Keratinocyte (primary cell): ENCODE measurements around the gene NDOR1. TPM values are rescaled to one million over a fixed set of nuclear protein-coding genes. Genes with fewer than 3 reads are reported as not detected.

ENCODE experiments used
- DNase-seq: peaks from one replicate; pipeline ENCODE4 v3.0.0-alpha.2; 2011; ENCODE audit warnings: low read depth, missing footprints, low spot score
- FAIRE-seq: peaks from 2 replicates; lab custom pipeline; 2011; peaks lifted over from hg19 to GRCh38; lab: Jason Lieb, UNC
- H2AFZ ChIP-seq: 2 replicates; pipeline ENCODE4 v1.6.0; 2012; ENCODE audit warnings: low read length, control low read depth, inconsistent platforms; ENCODE audit not compliant: control insufficient read depth
- H3K27ac ChIP-seq: 2 replicates; pipeline ENCODE4 v1.5.1; 2011; ENCODE audit warnings: low read length; ENCODE audit not compliant: control insufficient read depth, insufficient read depth
- H3K27me3 ChIP-seq: 3 replicates; pipeline ENCODE4 v1.6.0; 2011; ENCODE audit warnings: low read length; ENCODE audit not compliant: control insufficient read depth, insufficient read depth; ENCODE audit errors: extremely low read depth
- H3K36me3 ChIP-seq, 2 experiments: 2 replicates in 1 of 2; 3 replicates in 1 of 2; pipeline ENCODE4 v1.5.1; 2011; ENCODE audit warnings: low read length in 2 of 2, mild to moderate bottlenecking in 1 of 2; ENCODE audit not compliant: control insufficient read depth in 2 of 2, insufficient read depth in 2 of 2; ENCODE audit errors: extremely low read depth in 1 of 2
- H3K4me1 ChIP-seq: 3 replicates; pipeline ENCODE4 v1.5.1; 2011; ENCODE audit warnings: low read length; ENCODE audit not compliant: control insufficient read depth, insufficient read depth; ENCODE audit errors: extremely low read depth
- H3K4me2 ChIP-seq: 3 replicates; pipeline ENCODE4 v1.6.0; 2011; ENCODE audit warnings: low read depth, low read length; ENCODE audit not compliant: control insufficient read depth, insufficient read depth; ENCODE audit errors: extremely low read depth
- H3K4me3 ChIP-seq, 3 experiments: fragments of 200-600 bp in 1 of 3; sonication (generic) in 1 of 3; 2 replicates in 2 of 3; 3 replicates in 1 of 3; pipeline ENCODE4 v1.5.1; 2011 to 2016; ENCODE audit warnings: low read length in 3 of 3, mild to moderate bottlenecking in 3 of 3, control low read depth in 2 of 3, inconsistent platforms in 1 of 3, low read depth in 1 of 3, mixed read lengths in 1 of 3, mixed run types in 1 of 3, moderate library complexity in 1 of 3; ENCODE audit not compliant: control insufficient read depth in 2 of 3, insufficient read depth in 2 of 3; ENCODE audit errors: extremely low read depth in 1 of 3
- H3K79me2 ChIP-seq: 2 replicates; pipeline ENCODE4 v1.6.0; 2012; ENCODE audit warnings: low read length; ENCODE audit not compliant: control insufficient read depth, insufficient read depth
- H3K9ac ChIP-seq: 3 replicates; pipeline ENCODE4 v1.6.0; 2011; ENCODE audit warnings: low read length; ENCODE audit not compliant: control insufficient read depth, insufficient read depth; ENCODE audit errors: extremely low read depth
- H3K9me1 ChIP-seq: 3 replicates; pipeline ENCODE4 v1.6.0; 2011; ENCODE audit warnings: low read length; ENCODE audit not compliant: control insufficient read depth, insufficient read depth; ENCODE audit errors: extremely low read depth
- H3K9me3 ChIP-seq: 2 replicates; pipeline ENCODE4 v1.5.1; 2012; ENCODE audit warnings: low read depth, low read length; ENCODE audit not compliant: control insufficient read depth
- H4K20me1 ChIP-seq: 3 replicates; pipeline ENCODE4 v1.6.0; 2011; ENCODE audit warnings: low read length; ENCODE audit not compliant: control insufficient read depth, insufficient read depth; ENCODE audit errors: extremely low read depth
- EZH2 ChIP-seq: IDR thresholded peaks from one replicate; pipeline ENCODE4 v1.6.1; 2012; ENCODE audit warnings: inconsistent platforms, mild to moderate bottlenecking, low read length, moderate library complexity
- dilution Hi-C: fragments of 300-500 bp; cut with MboI; formaldehyde crosslinking; loops from one replicate; pipeline ENCODE4 v1.7.0; 2020; ENCODE audit warnings: low sequenced_read_pairs; ENCODE audit not compliant: extremely low pct_ligation_motif_present
- polyA plus RNA-seq, 5 experiments: library from polyadenylated mRNA; depleted of rRNA in 3 of 5; stranded (reverse) in 3 of 5; stranded (forward) in 1 of 5; unstranded in 1 of 5; fragments of >200 nt; gene quantifications; 1 replicate in 1 of 5; 2 replicates in 3 of 5; 3 replicates in 1 of 5; pipeline versions ENCODE4 v1.2.1 to v1.2.3, GENCODE V29; 2011 to 2012; ENCODE audit warnings: missing spikeins in 2 of 5, low read depth in 1 of 5, low replicate concordance in 1 of 5
- TF ChIP-seq, protein P1 (sequence below), 3 experiments: IDR thresholded peaks in 1 of 3; conservative IDR thresholded peaks in 1 of 3; optimal IDR thresholded peaks in 1 of 3; 2 replicates in 2 of 3; 3 replicates in 1 of 3; pipeline versions ENCODE3 to v1.5.1; 2011; ENCODE audit warnings: low read length in 3 of 3, mild to moderate bottlenecking in 3 of 3, moderate library complexity in 2 of 3, control low read depth in 1 of 3, inconsistent platforms in 1 of 3; ENCODE audit not compliant: insufficient read depth in 2 of 3; ENCODE audit errors: extremely low read depth in 1 of 3

Gene NDOR1
- polyA plus RNA-seq, 1 donor (not counting 4 experiments of a cell fraction or from before 2014, with no cell fraction given), result 3.9 TPM

DNA sequence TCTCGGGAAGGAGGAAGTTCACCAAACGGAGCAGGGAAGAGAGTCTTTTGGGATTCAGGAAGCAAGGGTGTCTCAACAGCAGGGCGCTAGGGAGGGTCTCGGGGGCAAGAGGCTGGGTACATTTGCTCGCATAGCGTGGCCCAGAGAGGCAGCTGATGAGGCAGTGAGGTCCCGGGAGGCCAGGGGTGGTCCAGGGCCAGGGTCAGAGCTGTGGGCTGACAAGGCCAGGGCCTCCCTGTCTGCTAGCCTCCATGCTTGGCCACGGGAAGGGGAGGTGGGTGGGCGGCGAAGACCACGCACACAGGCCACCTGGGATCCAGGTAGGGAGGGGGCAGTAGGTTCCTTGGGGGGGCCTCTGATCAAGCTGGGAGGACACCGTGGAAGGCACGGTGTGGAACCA lies 6.0 kb downstream of the NDOR1 start:
- Histone ChIP-seq H3K27me3 (no peaks in the 10 kb centered on the region), H3K36me3 (peaks cover 8 to 28% of the 10 kb centered on the region in 2 experiments), H3K4me2 (no peak overlapping the region), H2AFZ (no peak overlapping the region), H3K9me1 (no peaks in the 10 kb centered on the region), H3K9ac (no peak overlapping the region), H3K9me3 (no peaks in the 10 kb centered on the region), H3K79me2 (peaks cover 10% of the 10 kb centered on the region), H3K4me3 (no peak overlapping the region), H3K4me1 (peaks cover 5% of the 10 kb centered on the region), H4K20me1 (no peaks in the 10 kb centered on the region), H3K27ac (no peak overlapping the region)
- no peak for FAIRE-seq
- DNase-seq, result no peak
- TF ChIP-seq EZH2, result no peak
- TF ChIP-seq, protein P1, sequence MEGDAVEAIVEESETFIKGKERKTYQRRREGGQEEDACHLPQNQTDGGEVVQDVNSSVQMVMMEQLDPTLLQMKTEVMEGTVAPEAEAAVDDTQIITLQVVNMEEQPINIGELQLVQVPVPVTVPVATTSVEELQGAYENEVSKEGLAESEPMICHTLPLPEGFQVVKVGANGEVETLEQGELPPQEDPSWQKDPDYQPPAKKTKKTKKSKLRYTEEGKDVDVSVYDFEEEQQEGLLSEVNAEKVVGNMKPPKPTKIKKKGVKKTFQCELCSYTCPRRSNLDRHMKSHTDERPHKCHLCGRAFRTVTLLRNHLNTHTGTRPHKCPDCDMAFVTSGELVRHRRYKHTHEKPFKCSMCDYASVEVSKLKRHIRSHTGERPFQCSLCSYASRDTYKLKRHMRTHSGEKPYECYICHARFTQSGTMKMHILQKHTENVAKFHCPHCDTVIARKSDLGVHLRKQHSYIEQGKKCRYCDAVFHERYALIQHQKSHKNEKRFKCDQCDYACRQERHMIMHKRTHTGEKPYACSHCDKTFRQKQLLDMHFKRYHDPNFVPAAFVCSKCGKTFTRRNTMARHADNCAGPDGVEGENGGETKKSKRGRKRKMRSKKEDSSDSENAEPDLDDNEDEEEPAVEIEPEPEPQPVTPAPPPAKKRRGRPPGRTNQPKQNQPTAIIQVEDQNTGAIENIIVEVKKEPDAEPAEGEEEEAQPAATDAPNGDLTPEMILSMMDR (optimal IDR thresholded peaks at IDR 0.05 in 1 of 3, IDR thresholded peaks at IDR 0.05 in 1 of 3, conservative IDR thresholded peaks at IDR 0.05 in 1 of 3; ENCODE audit: extremely low read depth in 1 of 3, insufficient read depth in 2 of 3, low read length in 3 of 3), result no peak
- dilution Hi-C loops, result no loop called here

DNA sequence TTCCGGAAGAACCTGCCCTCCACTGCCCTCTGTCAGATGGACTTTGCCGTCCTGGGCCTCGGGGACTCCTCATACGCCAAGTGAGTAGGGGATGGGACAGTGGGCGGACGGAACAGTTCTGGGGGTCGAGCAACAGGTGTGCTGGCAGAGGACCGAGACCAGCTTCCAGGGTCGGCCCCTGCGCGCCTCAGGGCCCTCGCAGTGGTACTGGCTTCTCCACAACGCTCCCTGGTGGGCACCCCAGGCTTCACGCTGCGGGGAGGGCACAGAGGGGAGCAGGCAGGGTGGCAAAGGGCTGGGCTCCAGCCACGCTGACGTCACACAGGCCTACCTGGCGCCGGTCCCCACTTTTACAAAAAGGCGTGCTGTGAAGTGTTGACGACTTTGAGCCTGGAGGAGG lies 7.0 kb downstream of the NDOR1 start:
- DNase-seq (no peak), FAIRE-seq (no peak)
- Histone ChIP-seq H3K9ac (no peak overlapping the region), H3K9me3 (no peaks in the 10 kb centered on the region), H3K79me2 (peaks cover under 1% of the 10 kb centered on the region), H3K4me3 (no peak overlapping the region), H4K20me1 (no peaks in the 10 kb centered on the region), H3K4me2 (no peak overlapping the region), H3K27me3 (no peaks in the 10 kb centered on the region), H2AFZ (no peak overlapping the region), H3K4me1 (peaks cover 9% of the 10 kb centered on the region), H3K9me1 (no peaks in the 10 kb centered on the region), H3K36me3 (peaks cover 8 to 27% of the 10 kb centered on the region in 2 experiments), H3K27ac (no peak overlapping the region)
- no peak for TF ChIP-seq EZH2
- TF ChIP-seq, protein P1 (optimal IDR thresholded peaks at IDR 0.05 in 1 of 3, IDR thresholded peaks at IDR 0.05 in 1 of 3, conservative IDR thresholded peaks at IDR 0.05 in 1 of 3; ENCODE audit: extremely low read depth in 1 of 3, insufficient read depth in 2 of 3, low read length in 3 of 3), result peak in 1 of 3 experiments; percentile 14
- dilution Hi-C loops, result no loop called here
